ENCODE results near the gene HRH2. TPM values are rescaled to one million over a fixed set of nuclear protein-coding genes. Genes with fewer than 3 reads are reported as not detected.

The HRH2 gene
- total RNA-seq, 1 experiment from 2014 or later, result not detected

GRCh38 chr5:175670372-175670771, 12.5 kb downstream of the HRH2 start:
- H3K36me3 ChIP-seq (ENCODE audit: low read depth), result no peaks in the 10 kb centered on the region
- CTCF ChIA-PET, result no interaction called here
- TF ChIP-seq EZH2 (IDR thresholded peaks at IDR 0.05; ENCODE audit: low read depth), result no peak
- TF ChIP-seq, protein P1, sequence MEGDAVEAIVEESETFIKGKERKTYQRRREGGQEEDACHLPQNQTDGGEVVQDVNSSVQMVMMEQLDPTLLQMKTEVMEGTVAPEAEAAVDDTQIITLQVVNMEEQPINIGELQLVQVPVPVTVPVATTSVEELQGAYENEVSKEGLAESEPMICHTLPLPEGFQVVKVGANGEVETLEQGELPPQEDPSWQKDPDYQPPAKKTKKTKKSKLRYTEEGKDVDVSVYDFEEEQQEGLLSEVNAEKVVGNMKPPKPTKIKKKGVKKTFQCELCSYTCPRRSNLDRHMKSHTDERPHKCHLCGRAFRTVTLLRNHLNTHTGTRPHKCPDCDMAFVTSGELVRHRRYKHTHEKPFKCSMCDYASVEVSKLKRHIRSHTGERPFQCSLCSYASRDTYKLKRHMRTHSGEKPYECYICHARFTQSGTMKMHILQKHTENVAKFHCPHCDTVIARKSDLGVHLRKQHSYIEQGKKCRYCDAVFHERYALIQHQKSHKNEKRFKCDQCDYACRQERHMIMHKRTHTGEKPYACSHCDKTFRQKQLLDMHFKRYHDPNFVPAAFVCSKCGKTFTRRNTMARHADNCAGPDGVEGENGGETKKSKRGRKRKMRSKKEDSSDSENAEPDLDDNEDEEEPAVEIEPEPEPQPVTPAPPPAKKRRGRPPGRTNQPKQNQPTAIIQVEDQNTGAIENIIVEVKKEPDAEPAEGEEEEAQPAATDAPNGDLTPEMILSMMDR (conservative IDR thresholded peaks at IDR 0.05), result no peak
- no peak for DNase-seq
- H3K4me1 ChIP-seq (replicated peaks; ENCODE audit: insufficient read depth), result no peaks in the 10 kb centered on the region
- H3K79me2 ChIP-seq (ENCODE audit: low read depth), result no peaks in the 10 kb centered on the region
- no TSS peak for BruUV-seq (replicated peaks)
- no peaks in the 10 kb centered on the region for H3F3A ChIP-seq (ENCODE audit: insufficient read depth, low read depth)
- no peaks in the 10 kb centered on the region for H3K9me3 ChIP-seq (ENCODE audit: insufficient read depth, low read depth)
- H3K9me2 ChIP-seq (ENCODE audit: insufficient read depth), result no peaks in the 10 kb centered on the region
- intact Hi-C loops (cut with micrococcal nuclease; ENCODE audit: unreplicated experiment), result no loop called here
- H3K27me3 ChIP-seq (ENCODE audit: insufficient read depth, low read depth), result peaks cover 100% of the 10 kb centered on the region
- H4K20me1 ChIP-seq (ENCODE audit: insufficient read depth), result no peaks in the 10 kb centered on the region
- no peak overlapping the region for H3K4me3 ChIP-seq
- H3K4me2 ChIP-seq, result no peak overlapping the region
- no peak overlapping the region for H3K27ac ChIP-seq
- POLR2A ChIA-PET (ENCODE audit: unreplicated experiment), result no interaction called here
- H2AFZ ChIP-seq, result no peak overlapping the region

GRCh38 chr5:175671013-175671412, 13.1 kb downstream of the HRH2 start:
- no TSS peak for BruUV-seq (replicated peaks)
- Histone ChIP-seq H3F3A (ENCODE audit: insufficient read depth, low read depth) (no peaks in the 10 kb centered on the region), H3K9me2 (ENCODE audit: insufficient read depth) (no peaks in the 10 kb centered on the region), H3K79me2 (ENCODE audit: low read depth) (no peaks in the 10 kb centered on the region), H3K4me2 (no peak overlapping the region), H2AFZ (no peak overlapping the region), H3K4me1 (replicated peaks; ENCODE audit: insufficient read depth) (no peaks in the 10 kb centered on the region), H3K4me3 (no peak overlapping the region), H4K20me1 (ENCODE audit: insufficient read depth) (no peaks in the 10 kb centered on the region), H3K36me3 (ENCODE audit: low read depth) (no peaks in the 10 kb centered on the region), H3K27me3 (ENCODE audit: insufficient read depth, low read depth) (peaks cover 100% of the 10 kb centered on the region), H3K9me3 (ENCODE audit: insufficient read depth, low read depth) (no peaks in the 10 kb centered on the region), H3K27ac (no peak overlapping the region)
- POLR2A ChIA-PET (ENCODE audit: unreplicated experiment), result no interaction called here
- intact Hi-C loops (cut with micrococcal nuclease; ENCODE audit: unreplicated experiment), result no loop called here
- TF ChIP-seq, protein P1 (conservative IDR thresholded peaks at IDR 0.05), result no peak
- TF ChIP-seq EZH2 (IDR thresholded peaks at IDR 0.05; ENCODE audit: low read depth), result no peak
- CTCF ChIA-PET, result no interaction called here
- no peak for DNase-seq

DNA sequence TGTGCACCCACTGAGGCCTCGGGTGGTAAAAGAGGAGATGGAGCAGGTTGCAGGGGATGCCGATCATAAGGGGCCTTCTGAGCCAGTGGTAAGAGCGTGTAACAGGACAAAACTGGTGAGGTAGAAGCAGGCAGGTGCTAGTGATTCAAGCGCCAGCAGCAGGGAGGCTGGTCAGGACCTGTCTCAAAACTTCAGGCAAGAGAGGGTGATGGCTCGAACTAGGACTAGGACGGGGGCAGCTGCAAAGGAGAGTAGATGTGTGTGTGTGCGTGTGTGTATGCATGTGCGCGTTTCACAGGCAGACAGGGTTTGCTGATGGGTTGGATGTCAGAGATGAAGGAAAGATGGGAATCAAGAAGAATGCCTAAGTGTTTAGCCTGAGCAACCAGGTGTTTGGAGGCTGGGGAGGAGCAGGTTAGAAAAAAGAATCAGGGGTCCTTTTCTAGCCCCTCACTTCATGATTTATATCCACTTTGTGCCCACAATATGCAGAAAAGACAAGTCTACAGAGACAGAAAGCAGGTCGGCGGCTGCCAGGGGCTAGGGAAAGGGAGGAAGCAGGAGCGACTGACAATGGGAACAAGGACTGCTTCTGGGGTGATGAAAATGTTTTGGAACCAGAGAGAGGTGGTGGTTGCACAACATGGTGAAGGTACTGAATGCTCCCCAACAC, 15.2 kb downstream of the HRH2 start:
- Histone ChIP-seq H4K20me1 (ENCODE audit: insufficient read depth) (no peaks in the 10 kb centered on the region), H3F3A (ENCODE audit: insufficient read depth, low read depth) (no peaks in the 10 kb centered on the region), H3K4me1 (replicated peaks; ENCODE audit: insufficient read depth) (no peaks in the 10 kb centered on the region), H3K4me2 (no peak overlapping the region), H3K79me2 (ENCODE audit: low read depth) (no peaks in the 10 kb centered on the region), H3K9me3 (ENCODE audit: insufficient read depth, low read depth) (no peaks in the 10 kb centered on the region), H3K27ac (no peak overlapping the region), H3K36me3 (ENCODE audit: low read depth) (no peaks in the 10 kb centered on the region), H2AFZ (no peak overlapping the region), H3K27me3 (ENCODE audit: insufficient read depth, low read depth) (peaks cover 100% of the 10 kb centered on the region), H3K4me3 (no peak overlapping the region), H3K9me2 (ENCODE audit: insufficient read depth) (no peaks in the 10 kb centered on the region)
- no peak for DNase-seq
- no TSS peak for BruUV-seq (replicated peaks)
- TF ChIP-seq, protein P1 (conservative IDR thresholded peaks at IDR 0.05), result no peak
- no peak for TF ChIP-seq EZH2 (IDR thresholded peaks at IDR 0.05; ENCODE audit: low read depth)
- CTCF ChIA-PET, result no interaction called here
- intact Hi-C loops (cut with micrococcal nuclease; ENCODE audit: unreplicated experiment), result no loop called here
- POLR2A ChIA-PET (ENCODE audit: unreplicated experiment), result no interaction called here

Data from PC-9 (cell line).